ENCODE results near the gene PRRX2.

DNA sequence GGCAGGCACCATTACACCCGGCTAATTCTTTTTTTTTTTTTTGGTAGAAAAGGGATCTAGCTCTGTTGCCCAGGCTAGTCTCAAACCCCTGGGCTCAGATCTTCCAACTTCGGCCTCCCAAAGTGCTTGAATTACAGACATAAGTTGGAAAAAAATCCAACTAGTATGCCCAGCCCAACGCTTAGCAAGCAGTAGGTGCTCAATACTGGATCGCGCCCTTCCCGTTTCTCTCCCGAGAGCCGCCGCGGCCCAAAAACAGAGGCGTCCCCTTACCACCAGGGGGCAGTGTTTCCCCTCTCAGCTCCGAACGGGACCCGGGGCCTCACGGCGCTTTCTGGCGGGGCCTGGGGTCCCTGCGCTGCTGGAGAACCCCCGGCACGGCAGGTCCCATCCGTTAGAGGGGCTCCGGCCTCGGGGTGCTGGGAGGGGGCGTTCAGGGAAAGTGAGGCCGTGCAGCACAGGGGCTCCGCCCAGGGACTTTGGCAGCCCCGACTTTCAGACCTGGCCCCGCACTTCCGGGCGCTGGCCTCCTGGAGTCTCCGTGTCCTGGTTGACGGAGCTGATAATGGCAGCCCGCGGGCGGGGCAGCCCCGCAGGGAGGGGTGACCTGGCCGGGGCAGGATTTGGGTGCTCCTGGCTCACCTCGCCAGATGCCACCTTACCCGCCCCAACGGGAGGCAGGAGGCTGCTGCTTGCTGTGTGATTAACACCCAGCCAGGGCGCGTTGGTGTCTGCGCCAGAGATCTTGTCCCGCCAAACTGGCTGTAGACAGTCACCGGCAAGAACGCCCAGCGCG, 72.2 kb downstream of the PRRX2 start:
- peak; percentile 86 for TF ChIP-seq CTCF (IDR thresholded peaks at IDR 0.05; ENCODE audit: low read depth, low read length)
- no peak for TF ChIP-seq EZH2phosphoT487 (IDR thresholded peaks at IDR 0.05; ENCODE audit: low read depth)
